GM12878 (cell line): Measurements from ENCODE around the gene CYREN. TPM values are rescaled to one million over a fixed set of nuclear protein-coding genes. Genes with fewer than 3 reads are reported as not detected.

ENCODE experiments used
- ATAC-seq: fragments of 200-7000 bp; cut with Tn5 transposase; 3 replicates; pipeline ENCODE4 v1.9.1; 2020; ENCODE audit warnings: mild to moderate bottlenecking, moderate library complexity
- BruUV-seq: library from RNA; stranded (reverse); fragments of 400-500 nt; replicated peaks from 2 replicates; lab custom pipeline; 2021; lab: Mats Ljungman, UMichigan
- CTCF ChIA-PET: fragments of 300-600 bp; sonication (Branson Sonifier 250); formaldehyde crosslinking; extraction: SDS; loops from one replicate; lab custom pipeline; 2021; ENCODE audit warnings: inconsistent platforms; lab: Yijun Ruan, JAX
- POLR2A ChIA-PET: fragments of 350-600 bp; formaldehyde crosslinking; extraction: SDS; loops from one replicate; lab custom pipeline; 2021; ENCODE audit warnings: inconsistent platforms; lab: Charles Lee
- RAD21 ChIA-PET: fragments of 300-600 bp; sonication (Branson Sonifier 250); formaldehyde crosslinking; loops from one replicate; lab custom pipeline; 2023; ENCODE audit warnings: antibody characterized with exemption; ENCODE audit not compliant: unreplicated experiment; lab: Charles Lee
- SMC1A ChIA-PET: fragments of 300-600 bp; sonication (Branson Sonifier 250); formaldehyde crosslinking; loops from one replicate; lab custom pipeline; 2023; ENCODE audit not compliant: unreplicated experiment, uncharacterized antibody; lab: Charles Lee
- DNase-seq: peaks from one replicate; pipeline ENCODE4 v3.0.0-alpha.2; 2011; ENCODE audit warnings: low read depth, low spot score
- FAIRE-seq: peaks from 3 replicates; lab custom pipeline; 2011; peaks lifted over from hg19 to GRCh38; lab: Jason Lieb, UNC
- H2AFZ ChIP-seq: 2 replicates; pipeline ENCODE4 v1.6.0; 2011; ENCODE audit warnings: low read depth, low read length, control low read depth; ENCODE audit not compliant: control insufficient read depth
- H3K27ac ChIP-seq: 2 replicates; pipeline ENCODE4 v1.5.1; 2011; ENCODE audit warnings: control low read depth; ENCODE audit not compliant: control insufficient read depth, insufficient read depth
- H3K27me3 ChIP-seq, 2 experiments: replicated peaks in 1 of 2; 2 replicates each; pipeline versions ENCODE4 v1.6.0 to v1.6.1; 2011; ENCODE audit warnings: low read length in 1 of 2; ENCODE audit not compliant: control insufficient read depth in 2 of 2, insufficient read depth in 2 of 2
- H3K36me3 ChIP-seq, 2 experiments: 2 replicates each; pipeline ENCODE4 v1.5.1; 2011; ENCODE audit warnings: low read length in 1 of 2; ENCODE audit not compliant: control insufficient read depth in 2 of 2, insufficient read depth in 2 of 2
- H3K4me1 ChIP-seq: 2 replicates; pipeline ENCODE4 v1.6.1; 2011; ENCODE audit warnings: mild to moderate bottlenecking, low read length, moderate library complexity, mixed read lengths; ENCODE audit not compliant: control insufficient read depth, insufficient read depth
- H3K4me2 ChIP-seq: 2 replicates; pipeline ENCODE4 v1.6.0; 2011; ENCODE audit warnings: control low read depth; ENCODE audit not compliant: control insufficient read depth, insufficient read depth
- H3K4me3 ChIP-seq: fragments of 200-600 bp; sonication (generic); 2 replicates; pipeline ENCODE4 v1.5.1; 2016
- H3K79me2 ChIP-seq: 2 replicates; pipeline ENCODE4 v1.6.0; 2011; ENCODE audit warnings: low read length; ENCODE audit not compliant: control insufficient read depth, insufficient read depth
- H3K9ac ChIP-seq: 2 replicates; pipeline ENCODE4 v1.8.0; 2011; ENCODE audit warnings: low read length, control low read depth, mixed read lengths; ENCODE audit not compliant: control insufficient read depth, insufficient read depth
- H3K9me3 ChIP-seq: replicated peaks from 3 replicates; pipeline ENCODE4 v1.5.1; 2011; ENCODE audit warnings: mild to moderate bottlenecking, low read length; ENCODE audit not compliant: control insufficient read depth, insufficient read depth
- H4K20me1 ChIP-seq: 2 replicates; pipeline ENCODE4 v1.6.0; 2011; ENCODE audit not compliant: control insufficient read depth, insufficient read depth
- ELK1 ChIP-seq: IDR thresholded peaks from 2 replicates; pipeline ENCODE4 v1.6.1; 2012; ENCODE audit warnings: low read depth, low read length, improper control_type of control experiment
- KDM1A ChIP-seq: fragments of 200-600 bp; sonication (generic); IDR thresholded peaks from 2 replicates; pipeline ENCODE4 v1.6.1; 2016; ENCODE audit warnings: borderline replicate concordance
- PAX5 ChIP-seq: IDR thresholded peaks from 2 replicates; pipeline ENCODE4 v1.6.1; 2011; ENCODE audit warnings: low read depth, low read length, borderline replicate concordance
- PRDM15 ChIP-seq: fragments of 450-650 bp; formaldehyde crosslinking; IDR thresholded peaks from 2 replicates; pipeline ENCODE4 v1.4.0; 2020; ENCODE audit warnings: mild to moderate bottlenecking, moderate library complexity
- RAD51 ChIP-seq: fragments of 450-650 bp; IDR thresholded peaks from 2 replicates; pipeline ENCODE4 v1.6.1; 2016; ENCODE audit warnings: moderate library complexity, mild to moderate bottlenecking, inconsistent platforms
- SKIL ChIP-seq: fragments of 450-650 bp; IDR thresholded peaks from 2 replicates; pipeline ENCODE4 v1.6.1; 2017; ENCODE audit warnings: mild to moderate bottlenecking, low read depth, inconsistent platforms; ENCODE audit not compliant: poor library complexity, severe bottlenecking
- SMAD5 ChIP-seq: IDR thresholded peaks from 2 replicates; pipeline ENCODE4 v1.6.1; 2016; ENCODE audit warnings: antibody characterized with exemption, low read depth
- WRNIP1 ChIP-seq: IDR thresholded peaks from 2 replicates; pipeline ENCODE4 v1.6.1; 2011; ENCODE audit warnings: low read depth, low read length, improper control_type of control experiment, borderline replicate concordance
- ZBTB11 ChIP-seq: fragments of 450-650 bp; formaldehyde crosslinking; IDR thresholded peaks from 2 replicates; pipeline ENCODE4 v1.5.0; 2022; ENCODE audit warnings: mild to moderate bottlenecking, missing genetic modification characterization
- ZSCAN29 ChIP-seq: fragments of 450-650 bp; IDR thresholded peaks from 2 replicates; pipeline ENCODE4 v1.6.1; 2017; ENCODE audit warnings: mild to moderate bottlenecking, moderate library complexity
- WGBS: methylation state at CpG from one replicate; pipeline ENCODE4 v1.1.6; 2016; ENCODE audit warnings: low lambda C conversion rate; ENCODE audit not compliant: insufficient replicate concordance, insufficient coverage; ENCODE audit errors: missing lambda C conversion rate; 5-methylcytosine and 5-hydroxymethylcytosine counted together
- in situ Hi-C: fragments of 300-500 bp; cut with MboI; formaldehyde crosslinking; loops from 9 replicates; pipeline ENCODE4 v1.14.3; 2018; ENCODE audit warnings: mixed read lengths
- intact Hi-C: fragments of 100-400 bp; cut with micrococcal nuclease; formaldehyde crosslinking; loops from one replicate; pipeline ENCODE4 v1.14.2; 2022; ENCODE audit not compliant: unreplicated experiment
- polyA plus RNA-seq, 11 experiments: library from polyadenylated mRNA; depleted of rRNA in 4 of 11; unstranded in 6 of 11; stranded (reverse) in 5 of 11; fragments of >200 nt; fragmentation: Nextera tagmentation in 4 of 11; fragmentation: Illumina TruSeq in 1 of 11; extraction: Ambion mirVana in 4 of 11; extraction: Trizol in 1 of 11; gene quantifications; 1 replicate in 1 of 11; 2 replicates in 10 of 11; pipeline versions ENCODE4 v1.2.1 to v1.2.3, GENCODE V29; 2011 to 2016; ENCODE audit warnings: inconsistent platforms in 2 of 11, missing spikeins in 2 of 11, low read depth in 1 of 11
- total RNA-seq, 4 experiments: library from RNA; depleted of rRNA in 3 of 4; stranded (reverse); fragments of >200 nt in 3 of 4; fragmentation: Illumina TruSeq in 1 of 4; extraction: Trizol in 1 of 4; gene quantifications; 2 replicates each; pipeline versions ENCODE4 v1.2.1 to v1.2.3, GENCODE V29; 2013 to 2021

Gene CYREN
- total and polyA plus RNA-seq, 10 of the 15 experiments (the other 5 are each of a cell fraction or from before 2014, with no cell fraction given) = 8.7 to 64.3 (median 55.7) TPM

- no peak for FAIRE-seq
- H4K20me1 ChIP-seq = no peaks in the 10 kb centered on the region
- SMC1A ChIA-PET = interaction anchor here (0.6 to 12.4 kb wide), 13 partner anchors 8 to 1279 kb away, joined by 3 to 293 read pairs (median 4); partner anchors contain the start of genes AGBL3 and CYREN
- CTCF ChIA-PET = interaction anchor here (0.8 to 6.8 kb wide), 7 partner anchors 10 to 163 kb away, joined by 3 to 86 read pairs (median 10); partner anchors contain the start of genes AGBL3 and CYREN
- intact Hi-C loops (no loop called here), in situ Hi-C loops (no loop called here)
- 77% methylated on average over 8 of the region's 8 CpGs for whole genome bisulfite sequencing
- RAD21 ChIA-PET = interaction anchor here (0.8 to 7.3 kb wide), 10 partner anchors 11 to 519 kb away, joined by 3 to 154 read pairs (median 8); partner anchors contain the start of genes AGBL3 and CYREN
- H3K4me2 ChIP-seq = peak overlapping the region; percentile 73
- no TSS peak for BruUV-seq
- H2AFZ ChIP-seq = no peak overlapping the region
- peaks cover 3% of the 10 kb centered on the region for H3K9me3 ChIP-seq
- peaks cover 26% of the 10 kb centered on the region for H3K4me1 ChIP-seq
- peak overlapping the region; percentile 42; the same call in 1 of the 2 replicates for H3K9ac ChIP-seq
- peaks cover 39% of the 10 kb centered on the region for H3K79me2 ChIP-seq
- ATAC-seq = no peak
- peak overlapping the region; percentile 67 for H3K4me3 ChIP-seq
- DNase-seq = no peak
- peak overlapping the region; percentile 73 for H3K27ac ChIP-seq
- POLR2A ChIA-PET = interaction anchor here (0.9 to 9.3 kb wide), 7 partner anchors 15 to 161 kb away, joined by 3 to 169 read pairs (median 4); partner anchors contain the start of genes AGBL3 and CYREN
- no peaks in the 10 kb centered on the region for H3K36me3 ChIP-seq
- no peaks in the 10 kb centered on the region for H3K27me3 ChIP-seq
- TF ChIP-seq WRNIP1 (no peak), KDM1A (no peak), PRDM15 (CRISPR knock-in tag) (no peak), ELK1 (no peak), ZBTB11 (no peak), ZSCAN29 (no peak), PAX5 (no peak), SMAD5 (no peak), RAD51 (no peak), SKIL (no peak)
Measured at GRCh38 chr7:135150072-135150782, 20.3 kb downstream of the CYREN start.
